OCI-M1 (cell line): ENCODE data around the gene ERG.

Experiments used
- DNase-seq: peaks from one replicate; lab custom pipeline; 2025; lab: John Stamatoyannopoulos, UW

The ERG gene, protein sequence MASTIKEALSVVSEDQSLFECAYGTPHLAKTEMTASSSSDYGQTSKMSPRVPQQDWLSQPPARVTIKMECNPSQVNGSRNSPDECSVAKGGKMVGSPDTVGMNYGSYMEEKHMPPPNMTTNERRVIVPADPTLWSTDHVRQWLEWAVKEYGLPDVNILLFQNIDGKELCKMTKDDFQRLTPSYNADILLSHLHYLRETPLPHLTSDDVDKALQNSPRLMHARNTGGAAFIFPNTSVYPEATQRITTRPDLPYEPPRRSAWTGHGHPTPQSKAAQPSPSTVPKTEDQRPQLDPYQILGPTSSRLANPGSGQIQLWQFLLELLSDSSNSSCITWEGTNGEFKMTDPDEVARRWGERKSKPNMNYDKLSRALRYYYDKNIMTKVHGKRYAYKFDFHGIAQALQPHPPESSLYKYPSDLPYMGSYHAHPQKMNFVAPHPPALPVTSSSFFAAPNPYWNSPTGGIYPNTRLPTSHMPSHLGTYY

GRCh38 chr21:38498057-38498833 lies at the start of gene ERG:
ERG (minus strand) TSS chr21:38498477; CDS start chr21:38498380, 97 bp downstream.
- DNase-seq: no peak

DNA sequence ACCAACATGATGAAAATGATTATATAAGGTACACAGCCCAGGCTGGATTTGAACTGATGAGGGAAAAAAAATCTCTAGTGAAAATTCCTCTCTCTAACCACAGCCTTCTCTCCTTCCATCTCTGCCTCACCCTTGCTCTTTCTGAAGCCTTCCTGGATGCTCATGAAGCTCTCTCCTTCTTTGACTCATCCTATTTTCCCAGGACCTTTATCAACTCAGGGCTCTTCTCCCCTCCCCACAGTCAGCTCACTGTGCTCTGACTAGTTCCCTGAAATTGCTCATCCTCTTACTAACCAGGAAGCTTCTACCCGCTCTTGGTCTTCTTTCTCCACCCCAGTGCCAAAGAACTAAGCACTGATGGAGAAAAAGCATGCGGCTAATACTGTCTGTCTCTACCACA lies 46.4 kb upstream of the ERG start:
- no peak for DNase-seq

DNA sequence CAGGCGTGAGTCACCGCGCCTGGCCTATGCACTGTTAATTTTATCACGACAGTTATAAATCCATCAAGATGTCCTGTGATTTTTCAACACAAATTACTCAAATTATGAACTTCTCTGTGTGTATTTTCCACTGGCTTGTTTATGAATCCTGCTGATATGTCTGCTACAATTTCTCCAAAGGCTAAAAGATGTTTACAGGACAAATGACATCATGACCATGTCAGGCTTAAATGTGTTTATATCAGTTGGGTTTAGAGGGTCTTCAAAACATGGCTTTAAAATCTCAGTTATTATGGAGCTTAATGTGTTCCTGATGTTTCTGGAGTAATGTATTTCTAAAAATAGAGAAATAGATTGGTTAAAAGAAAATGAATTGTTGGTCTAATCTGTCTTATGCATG lies 44.0 kb upstream of the ERG start:
- no peak for DNase-seq

DNA sequence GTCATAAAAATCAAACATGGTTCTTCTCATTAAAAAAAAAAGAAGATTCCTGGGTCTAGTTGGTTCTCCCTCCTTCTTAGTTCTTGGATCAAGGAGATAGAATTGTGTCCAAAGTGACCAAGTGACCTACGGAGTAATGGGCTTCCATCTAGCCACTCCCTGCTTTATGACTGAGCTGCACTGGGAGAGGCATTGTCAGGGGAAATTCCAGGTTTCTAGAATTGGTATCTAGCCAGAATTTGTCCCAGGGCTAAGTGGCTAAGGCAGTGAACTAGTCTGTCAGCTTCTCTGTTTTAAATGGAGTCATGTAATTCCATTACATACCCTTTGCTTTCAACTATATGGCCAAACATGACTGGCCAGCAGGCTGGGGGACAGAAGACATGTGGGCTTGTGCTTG lies 40.1 kb upstream of the ERG start:
- no peak for DNase-seq

DNA sequence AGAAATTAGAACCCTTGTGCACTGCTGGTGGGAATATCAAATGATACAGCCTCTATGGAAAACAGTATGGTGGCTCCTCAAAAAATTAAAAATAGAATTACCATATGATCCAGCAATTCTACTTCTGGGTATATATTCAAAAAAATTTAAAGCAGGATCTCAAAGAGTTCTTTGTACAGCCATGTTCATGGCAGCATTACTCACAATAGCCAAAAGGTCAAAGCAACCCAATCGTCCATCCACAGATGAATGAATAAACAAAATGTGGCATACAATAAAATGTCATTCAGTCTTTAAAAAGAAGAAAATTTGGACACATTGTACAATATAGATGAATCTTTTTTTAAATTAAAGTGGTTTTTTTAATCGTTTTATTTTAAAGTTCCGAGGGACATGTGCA lies 36.3 kb upstream of the ERG start:
- DNase-seq: no peak

- DNase-seq: no peak
Observed at GRCh38 chr21:38533887-38534286, 35.6 kb upstream of the ERG start.

DNA sequence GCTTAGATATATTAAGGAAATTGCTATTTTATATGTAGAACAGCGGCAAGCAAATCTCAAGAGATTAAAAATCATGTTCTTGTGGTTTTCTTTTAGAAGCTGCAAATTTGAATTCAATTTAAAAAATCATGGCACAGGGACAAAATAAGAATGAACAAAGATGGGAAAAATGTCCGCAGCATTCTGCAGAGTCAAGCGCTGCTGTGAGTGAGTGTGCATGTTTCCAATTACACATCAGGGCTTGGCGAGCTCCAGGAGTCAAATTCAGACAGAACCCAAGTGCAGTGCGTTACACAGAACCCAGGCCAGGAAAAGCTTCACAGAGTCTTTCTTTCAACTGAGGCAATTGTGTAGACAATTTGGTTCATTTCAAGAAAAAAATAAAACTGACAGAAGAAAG lies 33.3 kb upstream of the ERG start:
- DNase-seq: no peak

GRCh38 chr21:38531039-38531541 lies 32.8 kb upstream of the ERG start:
- no peak for DNase-seq

- no peak for DNase-seq
Observed at GRCh38 chr21:38527737-38528136, 29.5 kb upstream of the ERG start.

- DNase-seq: no peak
Observed at GRCh38 chr21:38525454-38525853, 27.2 kb upstream of the ERG start.

DNA sequence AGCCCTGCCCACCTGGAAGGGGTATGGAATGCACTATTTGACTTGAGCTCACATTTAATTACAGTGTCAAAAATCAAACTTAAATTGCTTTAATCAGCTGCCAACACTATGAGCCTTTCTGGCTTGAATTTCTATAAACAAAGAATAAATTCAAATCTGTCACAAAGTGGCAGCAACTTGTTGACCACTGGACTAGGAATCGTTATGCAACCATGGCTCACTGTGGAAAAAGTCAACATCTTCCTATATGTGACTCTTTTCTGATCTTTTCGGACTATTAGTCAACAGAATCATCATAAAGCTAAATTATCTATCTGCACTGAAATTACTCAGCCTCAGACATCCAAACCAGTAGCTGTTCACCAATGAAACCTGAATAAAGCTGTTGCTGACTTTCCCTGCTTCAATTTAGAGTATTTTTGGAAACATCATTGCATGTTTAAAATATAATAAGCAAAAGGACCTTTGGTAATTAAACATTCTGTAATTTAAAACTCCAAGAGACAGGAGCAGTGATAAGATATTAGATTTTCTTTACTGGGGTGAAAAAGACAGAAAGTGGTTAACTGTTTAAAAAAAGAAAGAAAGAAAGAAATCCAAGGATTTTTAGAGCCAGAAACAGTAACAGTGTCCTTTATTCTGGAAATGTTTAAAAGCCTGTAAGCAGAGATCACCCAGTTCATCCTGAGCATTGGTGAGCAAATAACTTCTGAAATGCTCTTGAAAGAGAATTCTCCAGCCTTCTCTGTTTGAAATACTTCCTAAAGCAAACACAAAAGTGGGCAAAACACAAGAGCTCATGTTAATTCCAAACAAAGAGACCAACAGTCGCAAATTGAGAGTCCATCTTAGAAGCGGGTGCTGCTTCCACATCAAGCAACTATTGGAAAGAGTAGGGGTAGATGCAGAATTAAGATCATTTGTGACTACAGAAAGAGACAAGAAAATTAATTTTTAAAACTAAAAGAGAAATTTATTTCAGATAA lies 26.2 kb upstream of the ERG start:
- no peak for DNase-seq

DNA sequence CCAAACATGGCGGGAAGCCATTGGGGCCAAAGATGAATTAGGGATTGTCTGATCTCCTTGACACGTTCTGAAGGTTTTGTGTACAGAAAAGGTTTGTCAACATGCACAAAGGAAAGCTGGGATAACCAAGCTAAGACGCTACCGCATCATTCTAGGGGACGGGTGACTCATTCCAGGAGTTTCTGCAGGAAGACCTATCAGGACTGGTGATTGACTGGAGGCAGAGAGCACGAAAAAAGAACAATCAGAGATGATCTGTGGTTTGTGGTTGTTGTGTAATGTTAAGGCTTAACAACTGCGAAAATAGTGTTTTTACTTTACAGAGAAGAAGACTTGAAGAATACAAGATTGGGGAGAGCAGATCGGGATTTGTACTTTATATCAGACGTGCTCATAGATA lies 22.2 kb upstream of the ERG start:
- DNase-seq: peak; percentile 15

GRCh38 chr21:38511662-38512243 lies 13.5 kb upstream of the ERG start:
- DNase-seq: peak; percentile 23

GRCh38 chr21:38511198-38511597 lies 12.9 kb upstream of the ERG start:
- no peak for DNase-seq

DNA sequence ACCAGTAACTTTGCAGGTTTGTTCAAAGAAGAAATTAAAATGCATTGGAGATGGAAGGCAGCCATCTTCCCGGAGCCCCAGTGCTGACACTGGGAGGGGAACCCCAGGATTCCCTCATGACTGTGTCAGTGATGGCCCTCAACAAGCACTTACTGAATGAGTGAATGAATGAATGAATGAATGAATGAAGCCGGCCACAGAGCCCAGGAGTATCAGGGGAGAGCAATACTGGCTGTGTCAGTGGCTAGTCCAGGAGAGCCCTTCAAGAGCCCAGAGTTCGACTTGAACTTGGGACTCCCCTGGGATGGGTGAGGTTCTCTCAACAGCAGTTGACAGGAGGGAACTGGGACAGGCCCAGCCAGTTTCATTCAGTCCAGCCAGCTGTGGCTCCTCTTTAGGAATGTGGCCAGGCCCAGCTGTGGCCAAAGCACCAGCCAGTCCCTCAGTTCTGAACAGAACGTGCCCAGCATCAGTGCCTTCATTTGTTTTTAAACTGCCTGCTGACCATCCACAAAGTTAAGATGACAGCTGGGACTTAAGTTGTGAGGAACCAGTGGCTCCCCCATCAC lies 9.2 kb upstream of the ERG start:
- no peak for DNase-seq

GRCh38 chr21:38506661-38507281 lies 8.5 kb upstream of the ERG start:
- peak; percentile 25 for DNase-seq

GRCh38 chr21:38505654-38506523 lies 7.6 kb upstream of the ERG start:
- DNase-seq: peak; percentile 88

GRCh38 chr21:38504066-38504465 lies 5.8 kb upstream of the ERG start:
- no peak for DNase-seq

GRCh38 chr21:38503583-38503982 lies 5.3 kb upstream of the ERG start:
- no peak for DNase-seq

- DNase-seq: no peak
Observed at GRCh38 chr21:38500073-38500472, 1.8 kb upstream of the ERG start.
